ENCODE data around the gene MYL4. TPM values are rescaled to one million over a fixed set of nuclear protein-coding genes. Genes with fewer than 3 reads are reported as not detected.
A peak's percentile ranks its signal among the peaks of the same experiment; 100 is the strongest.

MYL4 gene
- total RNA-seq, 6 experiments from 2014 or later, result not detected

DNA sequence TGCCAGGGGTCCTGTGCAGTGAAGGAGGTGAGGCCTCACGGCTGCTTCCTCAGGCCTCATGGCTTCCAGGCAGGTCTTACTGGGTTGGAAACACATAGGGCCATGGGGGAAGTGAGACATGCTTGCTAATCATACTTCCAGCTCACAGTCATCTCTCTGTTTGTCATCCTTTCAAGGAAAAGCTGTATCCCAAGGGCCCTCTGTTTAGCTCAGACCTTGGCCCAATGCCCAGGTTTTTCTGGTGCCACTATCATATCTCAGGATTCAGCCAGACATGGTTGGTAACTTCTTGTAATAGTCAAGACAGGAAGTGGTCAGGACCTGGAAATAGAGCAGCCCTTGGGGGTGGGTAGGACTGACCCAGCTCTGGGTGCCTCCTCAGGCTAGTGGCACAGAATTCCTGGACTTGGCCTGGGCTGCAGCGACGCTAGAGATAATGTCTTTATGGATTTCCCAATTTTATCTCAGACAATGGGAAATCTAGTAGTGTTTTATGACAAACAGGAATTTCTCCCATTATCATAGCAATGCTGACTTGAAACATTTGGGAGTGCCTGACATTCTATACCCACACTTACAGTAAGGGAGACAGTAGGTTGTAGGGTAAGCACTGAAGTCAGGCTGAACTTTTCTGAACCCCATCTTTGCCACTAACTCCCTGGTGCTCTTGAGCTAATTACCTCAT lies 31.0 kb downstream of the MYL4 start:
- TF ChIP-seq CTCF (IDR thresholded peaks at IDR 0.05), result no peak
- Mint-ChIP-seq H3K4me3 (peak overlapping the region; percentile 57), H3K27ac (peak overlapping the region; percentile 99), H3K27me3 (ENCODE audit: insufficient read depth) (no peaks in the 10 kb centered on the region; the same call in 1 of the 2 replicates), H3K36me3 (ENCODE audit: low read depth) (no peaks in the 10 kb centered on the region), H3K4me1 (ENCODE audit: low read depth) (peaks cover 21% of the 10 kb centered on the region), H3K9me3 (peaks cover 8% of the 10 kb centered on the region; the same call in 1 of the 2 replicates)
- peak; percentile 99 for DNase-seq

GRCh38 chr17:47240806-47241205 lies 31.7 kb downstream of the MYL4 start:
- 0 out of 2 replicates have a peak overlapping the region, but pooled peaks have one; percentile 8 for H3K4me3 Mint-ChIP-seq
- no peaks in the 10 kb centered on the region for H3K36me3 Mint-ChIP-seq (ENCODE audit: low read depth)
- no peak for DNase-seq
- peaks cover 8% of the 10 kb centered on the region; the same call in 1 of the 2 replicates for H3K9me3 Mint-ChIP-seq
- peak overlapping the region; percentile 99 for H3K27ac Mint-ChIP-seq
- peaks cover under 1% of the 10 kb centered on the region for H3K27me3 Mint-ChIP-seq (ENCODE audit: insufficient read depth)
- TF ChIP-seq CTCF (IDR thresholded peaks at IDR 0.05), result no peak
- peaks cover 21% of the 10 kb centered on the region for H3K4me1 Mint-ChIP-seq (ENCODE audit: low read depth)

DNA sequence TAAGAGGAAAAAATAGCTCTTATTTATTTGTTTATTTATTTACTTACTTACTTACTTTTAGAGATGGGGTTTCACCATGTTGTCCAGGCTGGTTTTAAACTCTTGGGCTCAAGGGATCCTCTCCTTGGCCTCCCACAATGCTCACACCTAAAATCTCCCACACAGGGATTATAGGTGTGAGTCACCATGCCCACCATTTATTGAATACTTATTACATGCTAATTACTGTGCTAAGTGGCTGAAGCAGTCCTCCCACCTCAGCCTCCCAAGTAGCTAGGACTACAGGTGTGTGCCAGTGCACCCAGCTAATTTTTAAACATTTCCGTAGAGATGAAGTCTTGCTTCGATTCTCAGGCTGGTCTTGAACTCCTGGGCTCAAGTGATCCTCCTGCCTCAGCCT lies 33.5 kb downstream of the MYL4 start:
- Mint-ChIP-seq H3K4me1 (ENCODE audit: low read depth) (peaks cover 21% of the 10 kb centered on the region), H3K27me3 (ENCODE audit: insufficient read depth) (peaks cover 3% of the 10 kb centered on the region), H3K9me3 (no peaks in the 10 kb centered on the region), H3K4me3 (no peak overlapping the region), H3K36me3 (ENCODE audit: low read depth) (no peaks in the 10 kb centered on the region), H3K27ac (no peak overlapping the region)
- TF ChIP-seq CTCF (IDR thresholded peaks at IDR 0.05), result no peak
- no peak for DNase-seq

GRCh38 chr17:47243737-47244598 lies 34.8 kb downstream of the MYL4 start:
- TF ChIP-seq CTCF (IDR thresholded peaks at IDR 0.05), result no peak
- peaks cover 3% of the 10 kb centered on the region for H3K27me3 Mint-ChIP-seq (ENCODE audit: insufficient read depth)
- H3K9me3 Mint-ChIP-seq, result no peaks in the 10 kb centered on the region
- H3K4me1 Mint-ChIP-seq (ENCODE audit: low read depth), result peaks cover 21% of the 10 kb centered on the region
- no peak for DNase-seq
- H3K36me3 Mint-ChIP-seq (ENCODE audit: low read depth), result no peaks in the 10 kb centered on the region
- H3K4me3 Mint-ChIP-seq, result no peak overlapping the region
- no peak overlapping the region for H3K27ac Mint-ChIP-seq

GRCh38 chr17:47244697-47245096 lies 35.5 kb downstream of the MYL4 start:
- H3K4me3 Mint-ChIP-seq, result no peak overlapping the region
- H3K4me1 Mint-ChIP-seq (ENCODE audit: low read depth), result peaks cover 14% of the 10 kb centered on the region
- no peaks in the 10 kb centered on the region for H3K36me3 Mint-ChIP-seq (ENCODE audit: low read depth)
- no peak for DNase-seq
- no peak overlapping the region for H3K27ac Mint-ChIP-seq
- H3K9me3 Mint-ChIP-seq, result no peaks in the 10 kb centered on the region
- TF ChIP-seq CTCF (IDR thresholded peaks at IDR 0.05), result no peak
- peaks cover 3% of the 10 kb centered on the region for H3K27me3 Mint-ChIP-seq (ENCODE audit: insufficient read depth)

Data from HFFc6 (cell line).